HepG2 (cell line): ENCODE measurements around the gene TRIO.

Experiments
- BRD4 ChIP-seq: sonication (generic); formaldehyde crosslinking; IDR thresholded peaks from 2 replicates; pipeline ENCODE4 v1.4.0; 2020; ENCODE audit warnings: missing genetic modification reagents
- ELF4 ChIP-seq: sonication (generic); formaldehyde crosslinking; IDR thresholded peaks from 2 replicates; pipeline ENCODE4 v1.5.0; 2020; ENCODE audit warnings: missing genetic modification reagents, mild to moderate bottlenecking, moderate library complexity, borderline replicate concordance
- EP300 ChIP-seq, 3 experiments: sonication (generic) in 1 of 3; formaldehyde crosslinking in 1 of 3; IDR thresholded peaks; 2 replicates each; pipeline versions ENCODE4 v1.5.1 to v1.6.1; 2011 to 2020; ENCODE audit warnings: low read depth in 2 of 3, low read length in 2 of 3, borderline replicate concordance in 1 of 3, improper control_type of control experiment in 1 of 3, mild to moderate bottlenecking in 1 of 3, missing genetic modification reagents in 1 of 3, moderate library complexity in 1 of 3
- NR1H2 ChIP-seq: sonication (generic); formaldehyde crosslinking; IDR thresholded peaks from 2 replicates; pipeline ENCODE4 v1.8.1; 2022; ENCODE audit warnings: low read depth, missing genetic modification reagents, borderline replicate concordance
- POLR2A ChIP-seq, 2 experiments: IDR thresholded peaks; 2 replicates each; pipeline ENCODE4 v1.6.1; 2011; ENCODE audit warnings: low read depth in 2 of 2, low read length in 2 of 2, mild to moderate bottlenecking in 1 of 2, moderate library complexity in 1 of 2; ENCODE audit not compliant: insufficient read depth in 1 of 2
- POLR2AphosphoS5 ChIP-seq: IDR thresholded peaks from 2 replicates; pipeline ENCODE4 v1.6.1; 2012; ENCODE audit warnings: low read depth, low read length
- YY1 ChIP-seq: IDR thresholded peaks from 2 replicates; pipeline ENCODE4 v1.6.1; 2011; ENCODE audit warnings: low read length, low read depth, moderate library complexity, mild to moderate bottlenecking; ENCODE audit not compliant: insufficient read depth, insufficient replicate concordance
- TF ChIP-seq, protein P1 (sequence below): sonication (generic); formaldehyde crosslinking; IDR thresholded peaks from 2 replicates; pipeline ENCODE4 v1.5.1; 2020; ENCODE audit warnings: mild to moderate bottlenecking, missing genetic modification reagents
- TF ChIP-seq, protein P2 (sequence below), 2 experiments: IDR thresholded peaks; 2 replicates each; pipeline ENCODE4 v1.6.1; 2011 to 2012; ENCODE audit warnings: low read length in 2 of 2, borderline replicate concordance in 1 of 2, low read depth in 1 of 2, mild to moderate bottlenecking in 1 of 2, moderate library complexity in 1 of 2
- TF ChIP-seq, protein P3 (sequence below): IDR thresholded peaks from 2 replicates; pipeline ENCODE4 v1.6.1; 2016; ENCODE audit warnings: low read depth, control low read depth

DNA sequence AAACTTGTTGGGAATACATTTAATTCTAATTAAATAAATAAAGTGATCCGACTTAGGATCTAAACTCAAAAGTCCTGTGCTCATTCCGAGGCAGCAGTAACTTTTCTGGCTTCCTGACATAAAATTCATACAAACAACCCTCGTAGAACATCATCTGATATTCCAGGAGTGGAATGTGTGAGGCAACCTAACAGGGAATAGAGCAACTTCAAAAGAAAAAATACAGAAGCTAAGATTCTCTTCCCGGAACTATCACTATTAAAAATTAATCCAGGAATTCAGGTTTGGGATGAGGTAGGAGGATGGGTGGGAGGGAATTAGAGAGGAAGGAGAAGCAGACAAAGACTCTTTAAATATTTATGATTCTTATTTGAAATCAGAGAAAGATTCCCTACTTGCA is 32.9 kb upstream of the TRIO start:
- TF ChIP-seq, protein P1, sequence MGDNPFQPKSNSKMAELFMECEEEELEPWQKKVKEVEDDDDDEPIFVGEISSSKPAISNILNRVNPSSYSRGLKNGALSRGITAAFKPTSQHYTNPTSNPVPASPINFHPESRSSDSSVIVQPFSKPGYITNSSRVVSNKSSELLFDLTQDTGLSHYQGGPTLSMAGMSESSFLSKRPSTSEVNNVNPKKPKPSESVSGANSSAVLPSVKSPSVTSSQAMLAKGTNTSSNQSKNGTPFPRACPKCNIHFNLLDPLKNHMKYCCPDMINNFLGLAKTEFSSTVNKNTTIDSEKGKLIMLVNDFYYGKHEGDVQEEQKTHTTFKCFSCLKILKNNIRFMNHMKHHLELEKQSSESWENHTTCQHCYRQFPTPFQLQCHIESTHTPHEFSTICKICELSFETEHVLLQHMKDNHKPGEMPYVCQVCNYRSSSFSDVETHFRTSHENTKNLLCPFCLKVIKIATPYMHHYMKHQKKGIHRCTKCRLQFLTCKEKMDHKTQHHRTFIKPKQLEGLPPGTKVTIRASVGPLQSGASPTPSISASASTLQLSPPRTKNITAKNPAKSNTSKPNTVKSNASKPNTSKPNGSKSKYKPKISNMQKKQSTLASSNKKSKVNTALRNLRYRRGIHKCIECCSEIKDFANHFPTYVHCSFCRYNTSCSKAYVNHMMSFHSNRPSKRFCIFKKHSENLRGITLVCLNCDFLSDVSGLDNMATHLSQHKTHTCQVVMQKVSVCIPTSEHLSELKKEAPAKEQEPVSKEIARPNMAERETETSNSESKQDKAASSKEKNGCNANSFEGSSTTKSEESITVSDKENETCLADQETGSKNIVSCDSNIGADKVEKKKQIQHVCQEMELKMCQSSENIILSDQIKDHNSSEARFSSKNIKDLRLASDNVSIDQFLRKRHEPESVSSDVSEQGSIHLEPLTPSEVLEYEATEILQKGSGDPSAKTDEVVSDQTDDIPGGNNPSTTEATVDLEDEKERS (CRISPR knock-in tag): no peak
- no peak for TF ChIP-seq NR1H2 (CRISPR knock-in tag)
- no peak for TF ChIP-seq ELF4
- TF ChIP-seq, protein P2, sequence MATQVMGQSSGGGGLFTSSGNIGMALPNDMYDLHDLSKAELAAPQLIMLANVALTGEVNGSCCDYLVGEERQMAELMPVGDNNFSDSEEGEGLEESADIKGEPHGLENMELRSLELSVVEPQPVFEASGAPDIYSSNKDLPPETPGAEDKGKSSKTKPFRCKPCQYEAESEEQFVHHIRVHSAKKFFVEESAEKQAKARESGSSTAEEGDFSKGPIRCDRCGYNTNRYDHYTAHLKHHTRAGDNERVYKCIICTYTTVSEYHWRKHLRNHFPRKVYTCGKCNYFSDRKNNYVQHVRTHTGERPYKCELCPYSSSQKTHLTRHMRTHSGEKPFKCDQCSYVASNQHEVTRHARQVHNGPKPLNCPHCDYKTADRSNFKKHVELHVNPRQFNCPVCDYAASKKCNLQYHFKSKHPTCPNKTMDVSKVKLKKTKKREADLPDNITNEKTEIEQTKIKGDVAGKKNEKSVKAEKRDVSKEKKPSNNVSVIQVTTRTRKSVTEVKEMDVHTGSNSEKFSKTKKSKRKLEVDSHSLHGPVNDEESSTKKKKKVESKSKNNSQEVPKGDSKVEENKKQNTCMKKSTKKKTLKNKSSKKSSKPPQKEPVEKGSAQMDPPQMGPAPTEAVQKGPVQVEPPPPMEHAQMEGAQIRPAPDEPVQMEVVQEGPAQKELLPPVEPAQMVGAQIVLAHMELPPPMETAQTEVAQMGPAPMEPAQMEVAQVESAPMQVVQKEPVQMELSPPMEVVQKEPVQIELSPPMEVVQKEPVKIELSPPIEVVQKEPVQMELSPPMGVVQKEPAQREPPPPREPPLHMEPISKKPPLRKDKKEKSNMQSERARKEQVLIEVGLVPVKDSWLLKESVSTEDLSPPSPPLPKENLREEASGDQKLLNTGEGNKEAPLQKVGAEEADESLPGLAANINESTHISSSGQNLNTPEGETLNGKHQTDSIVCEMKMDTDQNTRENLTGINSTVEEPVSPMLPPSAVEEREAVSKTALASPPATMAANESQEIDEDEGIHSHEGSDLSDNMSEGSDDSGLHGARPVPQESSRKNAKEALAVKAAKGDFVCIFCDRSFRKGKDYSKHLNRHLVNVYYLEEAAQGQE (IDR thresholded peaks at IDR 0.05; ENCODE audit: borderline replicate concordance in 1 of 2, low read depth in 1 of 2, low read length in 2 of 2): no peak
- TF ChIP-seq BRD4 (CRISPR knock-in tag): no peak
- TF ChIP-seq, protein P3, sequence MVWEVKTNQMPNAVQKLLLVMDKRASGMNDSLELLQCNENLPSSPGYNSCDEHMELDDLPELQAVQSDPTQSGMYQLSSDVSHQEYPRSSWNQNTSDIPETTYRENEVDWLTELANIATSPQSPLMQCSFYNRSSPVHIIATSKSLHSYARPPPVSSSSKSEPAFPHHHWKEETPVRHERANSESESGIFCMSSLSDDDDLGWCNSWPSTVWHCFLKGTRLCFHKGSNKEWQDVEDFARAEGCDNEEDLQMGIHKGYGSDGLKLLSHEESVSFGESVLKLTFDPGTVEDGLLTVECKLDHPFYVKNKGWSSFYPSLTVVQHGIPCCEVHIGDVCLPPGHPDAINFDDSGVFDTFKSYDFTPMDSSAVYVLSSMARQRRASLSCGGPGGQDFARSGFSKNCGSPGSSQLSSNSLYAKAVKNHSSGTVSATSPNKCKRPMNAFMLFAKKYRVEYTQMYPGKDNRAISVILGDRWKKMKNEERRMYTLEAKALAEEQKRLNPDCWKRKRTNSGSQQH: no peak
- no peak for TF ChIP-seq EP300 (IDR thresholded peaks at IDR 0.05; ENCODE audit: low read depth in 2 of 2, low read length in 2 of 2)
- TF ChIP-seq EP300 (CRISPR knock-in tag; IDR thresholded peaks at IDR 0.05; ENCODE audit: borderline replicate concordance): no peak
- TF ChIP-seq POLR2A (IDR thresholded peaks at IDR 0.05; ENCODE audit: insufficient read depth in 1 of 2, low read depth in 2 of 2, low read length in 2 of 2): no peak
- TF ChIP-seq YY1: no peak
- no peak for TF ChIP-seq POLR2AphosphoS5
